H1 (cell line): ENCODE results near the gene TELO2. TPM values are rescaled to one million over a fixed set of nuclear protein-coding genes. Genes with fewer than 3 reads are reported as not detected.

Experiments used
- CTCF ChIA-PET: fragments of 300-600 bp; sonication (Branson Sonifier 250); formaldehyde crosslinking; loops from one replicate; lab custom pipeline; 2021; ENCODE audit not compliant: partially characterized antibody; lab: Charles Lee
- POLR2A ChIA-PET: fragments of 300-600 bp; sonication (Branson Sonifier 250); formaldehyde crosslinking; loops from one replicate; lab custom pipeline; 2021; ENCODE audit warnings: inconsistent platforms; ENCODE audit not compliant: partially characterized antibody; lab: Charles Lee
- DNase-seq, 2 experiments: peaks; one replicate each; pipeline versions ENCODE4 v3.0.0 to v3.0.0-alpha.2; 2010 to 2022; ENCODE audit warnings: low spot score in 2 of 2, low read depth in 1 of 2, mixed read lengths in 1 of 2
- FAIRE-seq: peaks from 2 replicates; lab custom pipeline; 2011; peaks lifted over from hg19 to GRCh38; lab: Jason Lieb, UNC
- H2AFZ ChIP-seq: 2 replicates; pipeline ENCODE4 v1.8.1; 2012; ENCODE audit warnings: low read length, inconsistent platforms
- H2AK5ac ChIP-seq: 2 replicates; pipeline ENCODE4 v1.6.1; 2013; ENCODE audit warnings: low read depth, low read length
- H2BK120ac ChIP-seq: replicated peaks from 2 replicates; pipeline ENCODE3; 2013; ENCODE audit warnings: low read depth, low read length, inconsistent platforms
- H2BK12ac ChIP-seq: 2 replicates; pipeline ENCODE4 v1.6.1; 2013; ENCODE audit warnings: low read depth, low read length
- H2BK15ac ChIP-seq: 2 replicates; pipeline ENCODE4 v1.6.1; 2013; ENCODE audit warnings: low read length
- H2BK20ac ChIP-seq: 2 replicates; pipeline ENCODE4 v1.6.1; 2013; ENCODE audit warnings: low read length
- H2BK5ac ChIP-seq: 2 replicates; pipeline ENCODE4 v1.6.1; 2013; ENCODE audit warnings: low read depth, low read length
- H3K14ac ChIP-seq: 2 replicates; pipeline ENCODE4 v1.6.1; 2013; ENCODE audit warnings: inconsistent platforms; ENCODE audit not compliant: insufficient read length
- H3K18ac ChIP-seq: 2 replicates; pipeline ENCODE4 v1.6.1; 2013; ENCODE audit warnings: low read length; ENCODE audit errors: extremely low read depth
- H3K23ac ChIP-seq: 2 replicates; pipeline ENCODE4 v1.6.1; 2013; ENCODE audit warnings: inconsistent platforms; ENCODE audit not compliant: insufficient read length
- H3K23me2 ChIP-seq: 2 replicates; pipeline ENCODE4 v1.6.1; 2013; ENCODE audit warnings: low read depth, low read length
- H3K27ac ChIP-seq: 2 replicates; pipeline ENCODE4 v1.6.1; 2011; ENCODE audit warnings: low read depth, low read length, inconsistent platforms
- H3K27me3 ChIP-seq, 4 experiments: replicated peaks in 1 of 4; 1 replicate in 1 of 4; 2 replicates in 3 of 4; pipeline versions ENCODE4 v1.6.1 to v1.8.1; 2011 to 2013; ENCODE audit warnings: low read length in 3 of 4, mild to moderate bottlenecking in 3 of 4, inconsistent platforms in 2 of 4, mixed read lengths in 2 of 4, moderate library complexity in 1 of 4; ENCODE audit not compliant: control insufficient read depth in 3 of 4, insufficient read depth in 3 of 4; ENCODE audit errors: extremely low read depth in 1 of 4
- H3K36me3 ChIP-seq, 4 experiments: 2 replicates each; pipeline versions ENCODE4 v1.6.1 to v1.8.1; 2011 to 2013; ENCODE audit warnings: mild to moderate bottlenecking in 4 of 4, low read length in 3 of 4, moderate library complexity in 2 of 4, control low read depth in 1 of 4, inconsistent platforms in 1 of 4; ENCODE audit not compliant: insufficient read depth in 4 of 4, control insufficient read depth in 2 of 4
- H3K4ac ChIP-seq: replicated peaks from 2 replicates; pipeline ENCODE3; 2013; ENCODE audit warnings: low read length, low read depth, mixed read lengths, inconsistent platforms; ENCODE audit not compliant: insufficient read length
- H3K4me1 ChIP-seq, 4 experiments: replicated peaks in 1 of 4; 1 replicate in 1 of 4; 2 replicates in 3 of 4; pipeline versions ENCODE4 v1.6.1 to v1.8.1; 2011 to 2013; ENCODE audit warnings: low read length in 3 of 4, inconsistent platforms in 2 of 4, mixed read lengths in 1 of 4; ENCODE audit not compliant: insufficient read depth in 4 of 4, control insufficient read depth in 3 of 4
- H3K4me2 ChIP-seq, 2 experiments: 2 replicates each; pipeline versions ENCODE4 v1.6.1 to v1.8.1; 2011 to 2013; ENCODE audit warnings: low read depth in 2 of 2, low read length in 2 of 2, control low read depth in 1 of 2, inconsistent platforms in 1 of 2, mild to moderate bottlenecking in 1 of 2; ENCODE audit not compliant: insufficient read depth in 1 of 2
- H3K4me3 ChIP-seq, 4 experiments: fragments of 200-600, 300-600 bp in 1 of 4; sonication (generic), shearing (Covaris generic), sonication (Bioruptor Twin) in 1 of 4; 2 replicates each; pipeline versions ENCODE4 v1.5.1 to v1.8.1; 2011 to 2016; ENCODE audit warnings: low read length in 4 of 4, low read depth in 3 of 4, control low read depth in 2 of 4, inconsistent platforms in 2 of 4, mild to moderate bottlenecking in 2 of 4, mixed read lengths in 1 of 4, moderate library complexity in 1 of 4; ENCODE audit not compliant: insufficient read depth in 2 of 4; ENCODE audit errors: extremely low read depth in 1 of 4
- H3K56ac ChIP-seq: replicated peaks from 2 replicates; pipeline ENCODE3; 2013; ENCODE audit warnings: low read depth, mild to moderate bottlenecking, mixed read lengths, low read length, inconsistent platforms; ENCODE audit not compliant: insufficient read length
- H3K79me1 ChIP-seq: 2 replicates; pipeline ENCODE4 v1.6.1; 2013; ENCODE audit warnings: low read depth, low read length, control low read depth
- H3K79me2 ChIP-seq, 2 experiments: 2 replicates each; pipeline versions ENCODE4 v1.6.1 to v1.8.1; 2012 to 2013; ENCODE audit warnings: low read length in 2 of 2, mild to moderate bottlenecking in 2 of 2, inconsistent platforms in 1 of 2; ENCODE audit not compliant: insufficient read depth in 2 of 2, control insufficient read depth in 1 of 2
- H3K9ac ChIP-seq, 4 experiments: replicated peaks in 1 of 4; 1 replicate in 1 of 4; 2 replicates in 3 of 4; pipeline versions ENCODE4 v1.6.1 to v1.8.1; 2011 to 2013; ENCODE audit warnings: low read depth in 3 of 4, low read length in 3 of 4, control low read depth in 2 of 4, mild to moderate bottlenecking in 2 of 4, moderate library complexity in 2 of 4, inconsistent platforms in 1 of 4; ENCODE audit errors: extremely low read depth in 1 of 4
- H3K9me3 ChIP-seq, 2 experiments: 2 replicates each; pipeline versions ENCODE4 v1.6.1 to v1.8.1; 2012 to 2013; ENCODE audit warnings: mild to moderate bottlenecking in 2 of 2, moderate library complexity in 2 of 2, control low read depth in 1 of 2, inconsistent platforms in 1 of 2, low read depth in 1 of 2, low read length in 1 of 2, mixed read lengths in 1 of 2; ENCODE audit not compliant: insufficient read depth in 2 of 2
- H4K20me1 ChIP-seq, 2 experiments: replicated peaks in 1 of 2; 2 replicates each; pipeline versions ENCODE3 to v1.8.1; 2011 to 2013; ENCODE audit warnings: inconsistent platforms in 2 of 2, low read length in 2 of 2, mild to moderate bottlenecking in 1 of 2; ENCODE audit not compliant: insufficient read depth in 2 of 2, control insufficient read depth in 1 of 2
- H4K5ac ChIP-seq: 2 replicates; pipeline ENCODE4 v1.6.1; 2013; ENCODE audit warnings: low read length, low read depth, mixed read lengths, inconsistent platforms; ENCODE audit not compliant: insufficient read length
- H4K8ac ChIP-seq: 2 replicates; pipeline ENCODE4 v1.8.0; 2013; ENCODE audit warnings: mild to moderate bottlenecking, moderate library complexity, low read length, inconsistent platforms; ENCODE audit not compliant: insufficient read depth; ENCODE audit errors: extremely low read depth
- H4K91ac ChIP-seq: replicated peaks from 2 replicates; pipeline ENCODE3; 2013; ENCODE audit warnings: low read length, mixed read lengths, inconsistent platforms; ENCODE audit not compliant: insufficient read length
- CBX5 ChIP-seq: fragments of 300-800, 300-1000 bp; sonication (generic); IDR thresholded peaks from 2 replicates; pipeline ENCODE4 v1.7.1; 2016; ENCODE audit warnings: antibody characterized with exemption, low read length, low read depth
- CHD2 ChIP-seq: IDR thresholded peaks from 2 replicates; pipeline ENCODE4 v1.6.1; 2012; ENCODE audit warnings: low read length, improper control_type of control experiment
- EP300 ChIP-seq, 2 experiments: IDR thresholded peaks; 1 replicate in 1 of 2; 2 replicates in 1 of 2; pipeline ENCODE4 v1.6.1; 2011 to 2012; ENCODE audit warnings: low read depth in 2 of 2, low read length in 2 of 2, mild to moderate bottlenecking in 2 of 2, borderline replicate concordance in 1 of 2, inconsistent platforms in 1 of 2, moderate library complexity in 1 of 2
- GTF2F1 ChIP-seq: IDR thresholded peaks from 2 replicates; pipeline ENCODE4 v1.6.1; 2012; ENCODE audit warnings: low read depth, low read length, improper control_type of control experiment, borderline replicate concordance
- RNF2 ChIP-seq: fragments of 200-900, 300-1000 bp; sonication (generic); IDR thresholded peaks from 2 replicates; pipeline ENCODE4 v1.7.1; 2016; ENCODE audit warnings: borderline replicate concordance, low read depth, mild to moderate bottlenecking, antibody characterized with exemption, low read length; ENCODE audit not compliant: poor library complexity, severe bottlenecking; ENCODE audit errors: missing control alignments
- SIN3A ChIP-seq, 2 experiments: IDR thresholded peaks in 1 of 2; conservative IDR thresholded peaks in 1 of 2; 2 replicates each; pipeline ENCODE4 v1.6.1; 2011 to 2012; ENCODE audit warnings: low read length in 2 of 2, improper control_type of control experiment in 1 of 2, low read depth in 1 of 2, mild to moderate bottlenecking in 1 of 2
- SRF ChIP-seq: IDR thresholded peaks from 2 replicates; pipeline ENCODE4 v1.6.1; 2011; ENCODE audit warnings: mild to moderate bottlenecking, low read depth, low read length, moderate library complexity
- SUZ12 ChIP-seq: fragments of 200-600 bp; sonication (generic); IDR thresholded peaks from 2 replicates; pipeline ENCODE4 v1.6.1; 2012; ENCODE audit warnings: mild to moderate bottlenecking, inconsistent platforms, low read length, moderate library complexity, mixed read lengths
- TAF1 ChIP-seq: IDR thresholded peaks from 2 replicates; pipeline ENCODE4 v1.6.1; 2011; ENCODE audit warnings: mild to moderate bottlenecking, low read depth, low read length
- TEAD4 ChIP-seq: IDR thresholded peaks from 2 replicates; pipeline ENCODE4 v1.6.1; 2012; ENCODE audit warnings: low read depth, low read length, inconsistent platforms, mixed read lengths
- WGBS, 2 experiments: shearing (Covaris generic) in 1 of 2; methylation state at CpG; one replicate each; pipeline versions ENCODE4 v1.1.6 to v1.1.7; 2013 to 2015; ENCODE audit warnings: low lambda C conversion rate in 2 of 2, mixed read lengths in 2 of 2, inconsistent platforms in 1 of 2, low coverage in 1 of 2, missing lambda C conversion rate in 1 of 2; ENCODE audit not compliant: insufficient replicate concordance in 2 of 2, insufficient coverage in 1 of 2, insufficient read length in 1 of 2; ENCODE audit errors: extremely low coverage in 1 of 2, missing lambda C conversion rate in 1 of 2; 5-methylcytosine and 5-hydroxymethylcytosine counted together
- polyA plus RNA-seq, 7 experiments: library from polyadenylated mRNA; depleted of rRNA in 3 of 7; stranded (reverse) in 5 of 7; unstranded in 2 of 7; fragments of >200 nt in 5 of 7; fragments of 200-250 nt in 2 of 7; gene quantifications; 1 replicate in 5 of 7; 2 replicates in 1 of 7; 4 replicates in 1 of 7; pipeline versions ENCODE4 v1.2.1 to v1.2.3, GENCODE V29; 2011 to 2013; ENCODE audit warnings: missing spikeins in 2 of 7, mixed read lengths in 2 of 7
- total RNA-seq: library from RNA; stranded (reverse); fragmentation: NEBNext Ultra II Directional; extraction: Animal tissue kit (Norgen Biotek cat#: 25700); gene quantifications from 2 replicates; pipeline ENCODE4 v1.2.1, GENCODE V29; 2021
- TF ChIP-seq, protein P1 (sequence below): IDR thresholded peaks from 2 replicates; pipeline ENCODE4 v1.6.1; 2011; ENCODE audit warnings: low read length, improper control_type of control experiment

Gene TELO2
- total and polyA plus RNA-seq, 2 of the 8 experiments (the other 6 are each of a cell fraction or from before 2014, with no cell fraction given) = 39.3 to 64.8 TPM

- peaks cover 14 to 44% (median 21%) of the 10 kb centered on the region in 4 experiments; a peak in 7 of 8 replicates for H3K36me3 ChIP-seq
- WGBS, 2 experiments = 88% methylated on average over 34 of the region's 37 CpGs; no CpG with 5 or more reads in 1 of the 2 experiments
- H2BK12ac ChIP-seq = no peak overlapping the region
- H2AFZ ChIP-seq = no peak overlapping the region
- H3K4me2 ChIP-seq = no peak overlapping the region
- ChIA-PET CTCF (no interaction called here), POLR2A (interaction anchor here (1.0 to 10.3 kb wide), 6 partner anchors 9 to 26 kb away, joined by 3 to 175 read pairs (median 4); partner anchors contain the start of genes PTX4 and TELO2)
- no peaks in the 10 kb centered on the region for H3K9me3 ChIP-seq
- no peaks in the 10 kb centered on the region for H3K27me3 ChIP-seq
- no peak overlapping the region for H3K9ac ChIP-seq
- H4K20me1 ChIP-seq = peaks cover 4% of the 10 kb centered on the region in 2 experiments
- FAIRE-seq = no peak
- no peaks in the 10 kb centered on the region for H3K79me2 ChIP-seq
- no peak overlapping the region for H3K4me3 ChIP-seq
- no peak overlapping the region for H4K5ac ChIP-seq
- no peak overlapping the region for H2AK5ac ChIP-seq
- H2BK120ac ChIP-seq = no peak overlapping the region
- no peak overlapping the region for H2BK15ac ChIP-seq
- H3K23ac ChIP-seq = no peak overlapping the region
- H3K4me1 ChIP-seq = no peaks in the 10 kb centered on the region
- H2BK20ac ChIP-seq = no peak overlapping the region
- DNase-seq = no peak
- no peak overlapping the region for H4K91ac ChIP-seq
- H4K8ac ChIP-seq = no peak overlapping the region
- no peak overlapping the region for H3K14ac ChIP-seq
- H3K79me1 ChIP-seq = no peaks in the 10 kb centered on the region
- no peak overlapping the region for H3K56ac ChIP-seq
- H3K18ac ChIP-seq = no peak overlapping the region
- no peak overlapping the region for H2BK5ac ChIP-seq
- no peak overlapping the region for H3K27ac ChIP-seq
- no peaks in the 10 kb centered on the region for H3K23me2 ChIP-seq
- H3K4ac ChIP-seq = no peak overlapping the region
- TF ChIP-seq CHD2 = no peak
- no peak for TF ChIP-seq SRF
- TF ChIP-seq TAF1 = no peak
- no peak for TF ChIP-seq SIN3A (conservative IDR thresholded peaks at IDR 0.05 in 1 of 2, IDR thresholded peaks at IDR 0.05 in 1 of 2; ENCODE audit: low read depth in 1 of 2, low read length in 2 of 2)
- TF ChIP-seq, protein P1, sequence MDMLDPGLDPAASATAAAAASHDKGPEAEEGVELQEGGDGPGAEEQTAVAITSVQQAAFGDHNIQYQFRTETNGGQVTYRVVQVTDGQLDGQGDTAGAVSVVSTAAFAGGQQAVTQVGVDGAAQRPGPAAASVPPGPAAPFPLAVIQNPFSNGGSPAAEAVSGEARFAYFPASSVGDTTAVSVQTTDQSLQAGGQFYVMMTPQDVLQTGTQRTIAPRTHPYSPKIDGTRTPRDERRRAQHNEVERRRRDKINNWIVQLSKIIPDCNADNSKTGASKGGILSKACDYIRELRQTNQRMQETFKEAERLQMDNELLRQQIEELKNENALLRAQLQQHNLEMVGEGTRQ = no peak
- TF ChIP-seq CBX5 = no peak
- no peak for TF ChIP-seq EP300 (IDR thresholded peaks at IDR 0.05; ENCODE audit: borderline replicate concordance in 1 of 2, low read depth in 2 of 2, low read length in 2 of 2)
- TF ChIP-seq RNF2 = no peak
- TF ChIP-seq SUZ12 = no peak
- no peak for TF ChIP-seq TEAD4
- TF ChIP-seq GTF2F1 = no peak
These were observed 13.5 kb downstream of the TELO2 start for GRCh38 chr16:1506494-1507213.
